Mesothelial cell of epicardium (in vitro differentiated cells): Measurements from ENCODE around the gene OXCT2. TPM values are rescaled to one million over a fixed set of nuclear protein-coding genes. Genes with fewer than 3 reads are reported as not detected.
"Not testable (repeated sequence)": the region's sequence is repeated elsewhere in the genome, so short reads cannot be mapped to it uniquely, and the experiment has no call there.

Experiments used
- DNase-seq, 2 experiments: peaks; one replicate each; pipeline ENCODE4 v3.0.0; 2021; ENCODE audit warnings: low spot score in 2 of 2; ENCODE audit not compliant: unreplicated experiment in 2 of 2
- H3K27ac Mint-ChIP-seq: 2 replicates; pipeline ENCODE4 v1.8.0; 2021; ENCODE audit warnings: mixed read lengths
- H3K27me3 Mint-ChIP-seq: 2 replicates; pipeline ENCODE4 v1.8.0; 2021; ENCODE audit warnings: low read depth, mixed read lengths
- H3K36me3 Mint-ChIP-seq: 2 replicates; pipeline ENCODE4 v1.8.0; 2021; ENCODE audit warnings: mixed read lengths
- H3K4me1 Mint-ChIP-seq: 2 replicates; pipeline ENCODE4 v1.8.0; 2021; ENCODE audit warnings: mixed read lengths
- H3K4me3 Mint-ChIP-seq: 2 replicates; pipeline ENCODE4 v1.8.0; 2021; ENCODE audit warnings: mild to moderate bottlenecking, moderate library complexity, mixed read lengths
- H3K9me3 Mint-ChIP-seq: 2 replicates; pipeline ENCODE4 v1.8.0; 2021; ENCODE audit warnings: mixed read lengths
- CTCF ChIP-seq: fragments of 200-600 bp; sonication (generic); IDR thresholded peaks from one replicate; pipeline ENCODE4 v1.5.0; 2021; ENCODE audit warnings: antibody characterized with exemption; ENCODE audit not compliant: unreplicated experiment
- total RNA-seq: library from RNA; stranded (reverse); gene quantifications from 3 replicates; pipeline ENCODE4 v1.2.1, GENCODE V29; 2021

The OXCT2 gene
- total RNA-seq, 1 donor from 2014 or later, result 0.65 TPM

GRCh38 chr1:39779137-39779536, 8.0 kb upstream of the OXCT2 start:
- Mint-ChIP-seq H3K27me3 (peaks cover 41% of the 10 kb centered on the region), H3K9me3 (no peaks in the 10 kb centered on the region), H3K4me1 (peaks cover 11% of the 10 kb centered on the region), H3K4me3 (no peak overlapping the region), H3K36me3 (no peaks in the 10 kb centered on the region), H3K27ac (no peak overlapping the region)
- TF ChIP-seq CTCF, result no peak
- no peak for DNase-seq

GRCh38 chr1:39778463-39779099, 7.4 kb upstream of the OXCT2 start:
- DNase-seq, H3K9me3 Mint-ChIP-seq, H3K4me3 Mint-ChIP-seq, H3K27ac Mint-ChIP-seq, H3K36me3 Mint-ChIP-seq: not testable (repeated sequence)
- peaks cover 35% of the 10 kb centered on the region for H3K27me3 Mint-ChIP-seq
- peaks cover 11% of the 10 kb centered on the region for H3K4me1 Mint-ChIP-seq

- not testable (repeated sequence) for H3K4me3 Mint-ChIP-seq, H3K9me3 Mint-ChIP-seq, H3K27ac Mint-ChIP-seq, H3K36me3 Mint-ChIP-seq, DNase-seq
- peaks cover 28% of the 10 kb centered on the region for H3K27me3 Mint-ChIP-seq
- peaks cover 11% of the 10 kb centered on the region for H3K4me1 Mint-ChIP-seq
These were observed 6.7 kb upstream of the OXCT2 start for GRCh38 chr1:39777896-39778295.

GRCh38 chr1:39777306-39777705, 6.2 kb upstream of the OXCT2 start:
- H3K27me3 Mint-ChIP-seq, result peaks cover 25% of the 10 kb centered on the region
- H3K36me3 Mint-ChIP-seq, result no peaks in the 10 kb centered on the region
- no peak for DNase-seq
- no peaks in the 10 kb centered on the region for H3K9me3 Mint-ChIP-seq
- no peak for TF ChIP-seq CTCF
- peaks cover 11% of the 10 kb centered on the region for H3K4me1 Mint-ChIP-seq
- no peak overlapping the region for H3K4me3 Mint-ChIP-seq
- H3K27ac Mint-ChIP-seq, result peak overlapping the region; percentile 43

GRCh38 chr1:39776886-39777285, 5.7 kb upstream of the OXCT2 start:
- Mint-ChIP-seq H3K27ac (no peak overlapping the region), H3K27me3 (peaks cover 25% of the 10 kb centered on the region), H3K4me3 (no peak overlapping the region), H3K9me3 (no peaks in the 10 kb centered on the region), H3K36me3 (no peaks in the 10 kb centered on the region), H3K4me1 (peaks cover 11% of the 10 kb centered on the region)
- no peak for TF ChIP-seq CTCF
- no peak for DNase-seq

- Mint-ChIP-seq H3K4me1 (peaks cover 11% of the 10 kb centered on the region), H3K27ac (no peak overlapping the region), H3K27me3 (peaks cover 21% of the 10 kb centered on the region), H3K36me3 (no peaks in the 10 kb centered on the region), H3K4me3 (no peak overlapping the region), H3K9me3 (no peaks in the 10 kb centered on the region)
- TF ChIP-seq CTCF, result no peak
- no peak for DNase-seq
These were observed 5.2 kb upstream of the OXCT2 start for GRCh38 chr1:39776400-39776713.

- H3K27me3 Mint-ChIP-seq, result peaks cover 17% of the 10 kb centered on the region
- H3K4me3 Mint-ChIP-seq, DNase-seq, H3K9me3 Mint-ChIP-seq, H3K27ac Mint-ChIP-seq, H3K36me3 Mint-ChIP-seq: not testable (repeated sequence)
- H3K4me1 Mint-ChIP-seq, result peaks cover 11% of the 10 kb centered on the region
These were observed 4.7 kb upstream of the OXCT2 start for GRCh38 chr1:39775676-39776399.

GRCh38 chr1:39775141-39775540, 4.0 kb upstream of the OXCT2 start:
- not testable (repeated sequence) for H3K9me3 Mint-ChIP-seq, DNase-seq, H3K27ac Mint-ChIP-seq, H3K4me3 Mint-ChIP-seq, H3K36me3 Mint-ChIP-seq
- Mint-ChIP-seq H3K27me3 (peaks cover 15% of the 10 kb centered on the region), H3K4me1 (peaks cover 13% of the 10 kb centered on the region)

- peaks cover 15% of the 10 kb centered on the region for H3K4me1 Mint-ChIP-seq
These were observed 2.3 kb upstream of the OXCT2 start for GRCh38 chr1:39773369-39773979.

More at GRCh38 chr1:39773369-39773979, 2.3 kb upstream of the OXCT2 start:
- not testable (repeated sequence) for H3K4me3 Mint-ChIP-seq, H3K27ac Mint-ChIP-seq, H3K9me3 Mint-ChIP-seq, DNase-seq, H3K27me3 Mint-ChIP-seq, H3K36me3 Mint-ChIP-seq
